Measurements from ENCODE around the gene BRD9.

DNA sequence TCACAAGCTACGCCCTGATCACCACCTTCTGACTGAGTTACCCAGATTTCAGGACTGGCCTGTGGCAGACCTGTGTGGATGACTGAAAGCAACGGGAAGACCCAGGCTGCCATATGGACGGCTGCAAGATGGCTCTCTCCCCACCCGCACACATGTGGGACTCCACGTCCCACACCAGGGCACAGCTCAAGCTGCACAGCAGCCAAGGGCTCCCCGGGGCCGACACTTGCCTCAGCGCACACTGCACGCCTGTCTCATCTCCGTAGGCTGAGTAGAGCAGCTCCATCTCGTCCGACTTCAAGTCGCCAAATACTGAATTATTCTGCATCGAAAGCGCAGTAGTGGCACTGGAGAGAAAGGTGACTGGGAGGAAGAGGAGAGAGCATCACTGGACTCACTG is 14.5 kb downstream of the BRD9 start:
- TF ChIP-seq, protein P1, sequence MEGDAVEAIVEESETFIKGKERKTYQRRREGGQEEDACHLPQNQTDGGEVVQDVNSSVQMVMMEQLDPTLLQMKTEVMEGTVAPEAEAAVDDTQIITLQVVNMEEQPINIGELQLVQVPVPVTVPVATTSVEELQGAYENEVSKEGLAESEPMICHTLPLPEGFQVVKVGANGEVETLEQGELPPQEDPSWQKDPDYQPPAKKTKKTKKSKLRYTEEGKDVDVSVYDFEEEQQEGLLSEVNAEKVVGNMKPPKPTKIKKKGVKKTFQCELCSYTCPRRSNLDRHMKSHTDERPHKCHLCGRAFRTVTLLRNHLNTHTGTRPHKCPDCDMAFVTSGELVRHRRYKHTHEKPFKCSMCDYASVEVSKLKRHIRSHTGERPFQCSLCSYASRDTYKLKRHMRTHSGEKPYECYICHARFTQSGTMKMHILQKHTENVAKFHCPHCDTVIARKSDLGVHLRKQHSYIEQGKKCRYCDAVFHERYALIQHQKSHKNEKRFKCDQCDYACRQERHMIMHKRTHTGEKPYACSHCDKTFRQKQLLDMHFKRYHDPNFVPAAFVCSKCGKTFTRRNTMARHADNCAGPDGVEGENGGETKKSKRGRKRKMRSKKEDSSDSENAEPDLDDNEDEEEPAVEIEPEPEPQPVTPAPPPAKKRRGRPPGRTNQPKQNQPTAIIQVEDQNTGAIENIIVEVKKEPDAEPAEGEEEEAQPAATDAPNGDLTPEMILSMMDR (IDR thresholded peaks at IDR 0.05): no peak
- TF ChIP-seq POLR2AphosphoS5 (IDR thresholded peaks at IDR 0.05): no peak

Data from gastroesophageal sphincter (tissue), 3 donors.